Lung microvascular endothelial cell (primary cell): ENCODE results near the gene IL19. TPM values are rescaled to one million over a fixed set of nuclear protein-coding genes. Genes with fewer than 3 reads are reported as not detected.
A peak's percentile ranks its signal among the peaks of the same experiment; 100 is the strongest.
"Not testable (repeated sequence)": the region's sequence is repeated elsewhere in the genome, so short reads cannot be mapped to it uniquely, and the experiment has no call there.

Experiments
- DNase-seq, 2 donors: peaks; one replicate each; pipeline versions ENCODE4 v3.0.0 to v3.0.0-alpha.2; 2010; ENCODE audit warnings: low read depth in 2 of 2
- total RNA-seq: library from RNA; depleted of rRNA; stranded (reverse); fragments of >200 nt; gene quantifications from 2 replicates; pipeline ENCODE4 v1.2.1, GENCODE V29; 2014

The IL19 gene
- total RNA-seq, 1 donor from 2014 or later: not detected

DNA sequence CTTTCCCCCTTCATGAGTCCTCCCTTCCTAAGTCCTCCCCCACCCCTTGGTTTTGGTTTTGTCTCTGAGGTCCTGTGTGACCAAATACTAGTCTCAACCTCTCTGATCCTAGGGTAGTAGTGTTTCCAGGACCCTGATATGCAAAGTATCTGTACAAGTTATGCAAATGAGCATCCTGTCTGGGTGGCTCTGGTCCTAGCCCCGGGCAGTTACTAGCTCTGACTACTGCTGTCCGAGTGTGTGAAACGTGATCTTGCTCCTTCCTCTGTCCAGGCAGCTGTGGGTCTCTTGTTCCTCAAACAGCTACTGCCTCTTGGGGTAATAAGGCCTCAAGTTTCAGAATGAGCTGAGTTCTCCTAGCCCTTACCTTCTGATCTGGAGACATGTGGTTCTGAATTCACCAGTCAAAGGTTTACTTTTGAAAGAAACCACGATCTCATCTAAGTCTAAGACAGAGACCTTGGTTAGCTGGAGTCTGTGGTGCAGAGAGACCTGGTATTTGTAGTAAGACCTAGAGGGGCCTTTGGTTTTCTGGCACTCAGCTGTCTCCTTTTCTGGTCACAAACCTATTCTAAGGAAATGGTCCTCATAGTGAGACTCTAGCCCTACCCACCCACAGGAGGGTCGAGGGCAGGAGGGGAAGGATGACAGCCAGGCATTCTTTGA is 31.0 kb upstream of the IL19 start:
- DNase-seq: no peak

GRCh38 chr1:206741142-206741701 is 29.4 kb upstream of the IL19 start:
- no peak for DNase-seq

DNA sequence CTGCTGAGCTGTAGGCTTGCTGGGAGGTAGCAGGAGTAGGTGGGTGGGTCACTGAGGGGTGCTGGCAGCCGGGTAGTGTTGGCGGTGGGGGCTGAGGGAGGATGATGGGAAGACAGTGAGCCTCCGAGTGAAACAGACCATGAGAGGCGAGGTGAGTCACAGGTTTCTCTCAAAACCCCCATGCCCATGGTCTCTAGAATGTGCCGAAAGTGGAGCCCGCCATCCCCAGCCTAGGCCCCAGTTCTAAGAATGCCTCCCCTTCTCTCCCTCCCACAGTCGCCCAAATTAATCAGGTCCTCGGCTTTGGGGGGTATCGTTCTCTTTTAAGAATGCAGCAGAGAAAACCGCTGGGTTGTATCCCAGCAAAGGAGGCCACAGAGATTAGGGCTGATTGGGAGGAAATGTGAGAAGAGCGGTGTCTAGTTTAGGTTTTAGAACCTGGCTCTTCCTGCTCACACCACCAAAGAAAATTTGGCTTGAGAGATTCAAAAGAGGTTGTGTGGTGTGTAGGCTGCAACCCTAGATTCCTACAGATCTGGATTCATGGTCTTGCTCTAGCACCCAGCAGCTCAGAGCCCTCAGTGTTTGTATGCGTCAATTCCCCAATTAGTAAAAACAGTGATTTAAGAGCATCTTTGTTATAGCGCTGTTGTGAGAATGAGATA is 27.7 kb upstream of the IL19 start:
- no peak for DNase-seq

- DNase-seq: no peak
These were observed 25.9 kb upstream of the IL19 start for GRCh38 chr1:206744683-206745082.

- no peak for DNase-seq
These were observed 25.3 kb upstream of the IL19 start for GRCh38 chr1:206745301-206745700.

DNA sequence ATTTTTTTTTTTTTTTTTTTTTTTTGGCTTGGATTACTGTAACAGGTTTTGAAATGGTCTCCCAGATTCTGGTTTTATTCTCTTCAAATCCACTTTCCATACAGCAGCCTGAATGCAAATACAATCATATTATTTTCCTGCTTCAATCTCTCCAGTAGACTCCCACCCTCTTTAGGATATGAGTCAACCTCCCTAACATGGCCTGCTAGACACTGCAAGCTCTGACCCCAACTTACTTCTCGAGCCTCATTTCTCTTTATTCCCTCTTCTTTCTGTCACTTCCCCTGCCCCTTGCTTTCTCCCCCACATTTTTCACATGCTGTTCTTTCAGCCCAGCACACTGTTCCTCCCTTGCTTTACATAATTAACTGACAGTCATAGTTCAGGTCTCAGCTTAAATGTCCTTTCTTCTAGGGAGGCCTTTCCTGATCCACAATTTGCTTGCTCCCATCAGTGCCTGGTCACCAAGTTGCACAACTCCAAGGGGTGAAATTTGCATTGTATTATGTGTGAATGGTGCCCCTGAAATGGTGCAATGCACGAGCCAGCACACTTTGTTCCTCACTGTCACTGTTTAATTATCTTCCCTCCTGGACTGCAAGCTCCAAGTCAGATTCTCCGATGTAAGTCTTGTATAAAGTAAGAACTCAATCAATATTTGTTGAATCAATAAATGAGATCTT is 22.1 kb upstream of the IL19 start:
- peak in 1 of 2 donors; percentile 49 for DNase-seq

DNA sequence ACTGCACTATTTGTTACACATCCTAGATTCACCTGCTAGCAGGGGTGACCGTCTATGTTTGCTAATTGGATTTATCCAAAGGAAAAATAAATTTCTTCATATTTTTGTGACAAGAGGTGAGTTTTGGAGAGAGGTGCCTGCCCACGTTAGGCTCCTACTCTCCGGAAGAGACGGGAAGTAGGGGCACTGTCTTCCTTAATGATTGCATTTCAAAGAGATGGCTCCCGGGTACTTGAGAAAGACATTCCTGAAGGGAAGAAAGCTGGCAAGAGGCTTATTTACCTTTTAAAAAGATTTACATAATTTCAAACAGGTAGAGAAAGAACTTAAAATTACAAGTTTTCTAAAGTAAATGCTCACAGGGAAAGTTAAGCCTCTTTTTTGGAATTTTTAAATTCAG is 18.7 kb upstream of the IL19 start:
- DNase-seq: no peak

- no peak for DNase-seq
These were observed 18.1 kb upstream of the IL19 start for GRCh38 chr1:206752481-206752880.

GRCh38 chr1:206753141-206753540 is 17.4 kb upstream of the IL19 start:
- DNase-seq: no peak

GRCh38 chr1:206754011-206754410 is 16.6 kb upstream of the IL19 start:
- no peak for DNase-seq

DNA sequence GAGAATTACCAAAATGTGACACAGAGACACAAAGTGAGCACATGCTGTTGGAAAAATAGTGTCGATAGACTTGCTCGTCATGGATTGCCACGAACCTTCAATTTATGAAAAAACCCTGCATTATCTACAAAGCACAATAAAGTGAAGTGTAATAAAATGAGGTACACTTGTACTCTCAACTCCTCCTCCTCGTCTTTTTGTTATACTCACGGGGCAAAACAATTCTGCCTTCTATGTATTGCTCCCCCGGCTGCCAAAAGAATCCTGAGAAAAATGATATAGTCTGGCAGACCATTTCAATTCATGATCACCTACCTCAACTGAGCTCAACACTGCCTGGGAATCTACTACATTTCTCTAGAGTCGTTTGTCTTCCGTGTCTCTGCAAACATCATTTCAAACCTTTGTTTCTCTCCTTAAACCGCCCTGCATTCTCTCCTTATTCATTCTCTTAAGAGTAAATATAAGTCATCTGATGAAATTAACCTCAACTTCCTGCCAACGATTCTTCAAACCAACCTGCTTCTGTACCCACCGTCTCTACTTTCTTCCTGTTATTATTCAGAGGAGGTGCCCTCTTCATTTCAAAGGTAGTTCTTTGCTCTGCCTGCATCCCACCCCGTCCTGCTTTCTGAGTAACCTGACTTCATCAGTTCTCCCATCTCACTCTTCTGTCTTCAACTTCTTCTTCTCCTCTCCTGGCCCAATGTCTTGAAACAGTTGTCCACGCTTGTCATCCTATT is 12.9 kb upstream of the IL19 start:
- DNase-seq: no peak

GRCh38 chr1:206760590-206760989 is 10.0 kb upstream of the IL19 start:
- DNase-seq: no peak

DNA sequence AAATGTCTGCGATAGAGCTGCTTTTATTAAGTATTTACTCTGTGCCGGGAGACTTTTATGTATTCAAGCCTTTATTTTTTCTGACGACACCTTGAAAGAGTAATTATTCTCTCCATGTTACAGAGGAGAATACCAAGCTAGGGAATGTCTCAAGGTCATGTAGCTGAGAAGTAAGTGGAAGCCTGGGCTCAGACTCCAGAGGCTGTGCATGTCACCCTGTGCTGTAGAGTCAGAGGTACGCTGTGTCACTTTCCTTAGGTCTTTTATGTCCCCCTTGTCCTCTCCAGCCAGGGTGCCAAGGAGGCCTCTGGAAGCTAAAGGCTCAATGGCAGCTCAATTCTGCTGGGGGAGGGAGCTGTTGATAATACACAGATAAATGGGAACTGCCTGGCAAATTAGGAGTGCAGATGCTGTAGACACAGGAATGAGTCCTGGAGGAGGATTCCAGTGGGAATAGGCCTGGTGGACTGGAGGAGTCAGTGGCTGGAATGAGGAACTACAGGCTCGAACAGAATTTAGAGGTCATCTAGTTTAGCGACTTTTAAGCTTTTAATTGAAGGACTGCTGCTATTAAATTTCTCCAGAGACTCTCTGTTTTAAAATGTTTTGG is 9.3 kb upstream of the IL19 start:
- DNase-seq: no peak

DNA sequence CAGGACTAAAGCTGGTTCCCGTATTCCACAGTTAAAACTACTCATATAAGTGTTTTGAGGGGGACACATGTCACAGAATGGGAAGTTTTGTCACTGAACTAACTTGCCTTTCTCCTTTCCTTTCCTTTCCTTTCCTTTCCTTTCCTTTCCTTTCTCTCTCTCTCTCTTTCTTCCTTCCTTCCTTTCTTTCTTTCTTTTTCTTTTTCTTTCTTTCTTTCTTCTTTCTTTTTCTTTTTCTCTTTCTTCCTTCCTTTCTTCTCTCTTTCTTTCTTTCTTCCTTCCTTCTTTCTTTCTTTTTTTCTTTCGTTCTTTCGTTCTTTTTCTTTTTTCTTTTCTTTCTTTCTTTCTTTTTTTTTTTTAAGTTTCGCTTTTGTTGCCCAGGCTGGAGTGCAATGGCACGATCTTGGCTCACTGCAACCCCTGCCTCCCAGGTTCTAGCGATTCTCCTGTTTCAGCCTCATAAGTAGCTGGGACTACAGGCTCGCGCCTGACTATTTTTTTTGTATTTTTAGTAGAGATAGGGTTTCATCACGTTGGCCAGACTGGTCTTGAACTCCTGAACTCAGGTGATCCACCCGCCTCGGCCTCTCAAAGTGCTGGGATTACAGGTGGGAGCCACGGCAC is 7.7 kb upstream of the IL19 start:
- DNase-seq: not testable (repeated sequence)

DNA sequence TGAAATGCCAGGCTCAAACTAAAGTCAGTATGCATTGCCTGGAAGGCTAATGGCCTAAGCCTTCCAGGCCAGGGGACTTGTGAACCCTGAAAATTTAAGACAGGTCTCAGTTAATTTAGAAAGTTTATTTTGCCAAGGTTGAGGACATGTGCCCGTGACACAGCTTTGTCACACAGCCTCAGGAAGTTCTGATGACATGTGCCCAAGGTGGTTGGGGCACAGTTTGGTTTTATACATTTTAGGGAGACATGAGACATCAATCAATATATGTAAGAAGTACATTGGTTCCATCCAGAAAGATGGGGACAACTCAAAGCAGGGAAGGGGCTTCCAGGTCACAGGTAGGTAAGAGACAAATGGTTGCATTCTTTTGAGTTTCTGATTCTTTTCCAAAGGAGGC is 4.8 kb upstream of the IL19 start:
- not testable (repeated sequence) for DNase-seq

GRCh38 chr1:206766251-206766856 is 4.2 kb upstream of the IL19 start:
- DNase-seq: peak in 1 of 2 donors; percentile 57

DNA sequence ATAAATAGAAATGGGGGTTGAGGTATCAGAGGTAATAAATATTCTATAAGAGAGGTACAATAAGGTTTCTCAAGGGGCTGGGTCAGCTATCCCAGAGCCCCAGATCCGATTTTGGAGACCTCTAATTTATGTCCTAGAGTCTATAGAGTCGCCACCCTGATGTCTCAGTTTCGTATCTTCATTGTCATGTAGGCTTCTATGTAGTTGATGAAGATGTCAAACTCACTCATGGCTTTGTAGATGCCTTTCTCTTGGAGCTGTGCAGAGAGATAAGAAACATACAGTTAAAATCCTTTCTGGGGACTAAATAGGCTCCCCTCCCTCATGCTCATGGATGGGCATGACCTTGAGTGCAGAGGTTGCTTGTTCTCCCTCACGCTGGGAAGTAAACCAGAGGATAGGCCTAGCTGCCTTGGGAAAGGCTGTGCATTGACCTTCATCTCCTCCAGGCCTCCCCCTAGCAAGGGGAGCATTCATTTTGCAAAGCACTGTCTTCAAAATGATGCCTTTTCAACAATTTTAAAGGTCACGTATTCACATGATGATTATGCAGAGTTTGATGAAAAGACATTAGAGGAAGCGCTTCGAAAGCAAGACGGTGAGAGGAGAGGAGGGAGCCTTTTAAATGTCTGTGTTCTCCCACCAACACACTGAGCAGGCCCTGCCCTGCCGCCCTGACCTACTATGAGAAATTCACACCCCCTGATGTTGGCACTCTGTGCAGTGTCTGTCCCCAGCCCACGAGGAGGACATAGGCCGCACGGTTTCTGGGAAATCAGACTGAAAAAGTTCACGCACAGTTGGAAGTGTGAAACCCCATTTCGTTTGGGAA is 1.9 kb upstream of the IL19 start:
- DNase-seq: no peak

- DNase-seq: no peak
These were observed 1.3 kb upstream of the IL19 start for GRCh38 chr1:206769304-206769731.

- DNase-seq: no peak
These were observed 742 bp downstream of the IL19 start for GRCh38 chr1:206771338-206771692.
